ENCODE data around the gene PLD5.
"Not testable (repeated sequence)": the region's sequence is repeated elsewhere in the genome, so short reads cannot be mapped to it uniquely, and the experiment has no call there.

The PLD5 gene

DNA sequence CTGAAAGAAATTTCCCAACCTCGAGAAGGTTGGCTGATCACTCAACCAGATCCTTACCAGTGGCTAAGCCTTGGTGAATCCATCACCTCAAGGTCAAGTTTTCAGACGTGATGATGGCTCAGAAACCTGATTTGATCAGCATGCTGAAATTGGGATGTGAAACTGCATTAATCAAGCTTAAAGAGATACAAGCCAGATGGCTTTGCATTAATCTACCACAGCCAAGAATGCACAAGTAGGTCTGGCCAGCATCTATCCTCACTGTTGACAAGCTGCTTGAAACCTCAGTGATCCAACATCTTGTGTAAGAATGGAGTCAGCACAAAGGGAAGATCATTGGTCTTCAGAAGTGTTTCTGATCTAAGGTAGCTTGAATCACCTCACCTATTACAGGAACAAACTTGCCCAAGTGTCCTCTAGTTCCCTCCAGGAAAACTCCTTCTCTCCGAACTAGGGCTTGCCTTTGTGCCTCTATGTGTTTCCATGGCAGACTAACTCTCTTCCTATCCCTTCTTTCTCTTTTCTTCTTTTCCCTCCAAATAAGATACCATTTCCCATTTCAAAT, 210.3 kb downstream of the PLD5 start:
- H3K9ac ChIP-seq (ENCODE audit: low read length in 5 of 5); H3K4me3 ChIP-seq (ENCODE audit: low read depth in 1 of 5, low read length in 5 of 5); H3K27ac ChIP-seq (ENCODE audit: low read depth, low read length); H3K9me3 ChIP-seq (ENCODE audit: control insufficient read depth in 5 of 5, low read length in 5 of 5); H3K4me1 ChIP-seq (ENCODE audit: control insufficient read depth in 5 of 5, insufficient read depth in 5 of 5, low read length in 5 of 5); H3K36me3 ChIP-seq (ENCODE audit: control insufficient read depth in 5 of 5, insufficient read depth in 5 of 5, low read length in 5 of 5); H3K27me3 ChIP-seq (ENCODE audit: control insufficient read depth in 5 of 5, insufficient read depth in 4 of 5, low read length in 5 of 5): not testable (repeated sequence)

DNA sequence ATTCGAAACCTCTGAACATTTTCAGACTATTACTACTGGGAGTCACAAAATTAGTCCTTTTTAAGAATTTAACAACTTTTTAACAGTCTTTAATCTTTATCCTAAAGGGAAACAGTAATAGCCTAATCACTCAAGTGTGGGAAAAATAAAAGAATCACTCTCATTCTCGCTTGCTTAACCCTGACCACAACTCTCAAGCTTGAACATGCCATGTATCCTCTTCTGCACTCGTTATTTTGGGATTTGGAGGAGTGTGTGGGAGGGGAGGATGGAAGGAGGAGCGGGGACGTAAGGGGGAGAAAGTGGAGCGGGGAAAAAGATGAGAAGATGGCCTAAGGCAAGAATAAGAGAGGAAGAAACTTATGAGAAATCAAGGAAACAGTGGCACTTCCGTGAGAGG, 215.8 kb downstream of the PLD5 start:
- not testable (repeated sequence) for H3K36me3 ChIP-seq (ENCODE audit: control insufficient read depth in 5 of 5, insufficient read depth in 5 of 5, low read length in 5 of 5); H3K27ac ChIP-seq (ENCODE audit: low read depth, low read length); H3K4me3 ChIP-seq (ENCODE audit: low read depth in 1 of 5, low read length in 5 of 5); H3K4me1 ChIP-seq (ENCODE audit: control insufficient read depth in 5 of 5, insufficient read depth in 5 of 5, low read length in 5 of 5); H3K27me3 ChIP-seq (ENCODE audit: control insufficient read depth in 5 of 5, insufficient read depth in 4 of 5, low read length in 5 of 5); H3K9ac ChIP-seq (ENCODE audit: low read length in 5 of 5); H3K9me3 ChIP-seq (ENCODE audit: control insufficient read depth in 5 of 5, low read length in 5 of 5)

DNA sequence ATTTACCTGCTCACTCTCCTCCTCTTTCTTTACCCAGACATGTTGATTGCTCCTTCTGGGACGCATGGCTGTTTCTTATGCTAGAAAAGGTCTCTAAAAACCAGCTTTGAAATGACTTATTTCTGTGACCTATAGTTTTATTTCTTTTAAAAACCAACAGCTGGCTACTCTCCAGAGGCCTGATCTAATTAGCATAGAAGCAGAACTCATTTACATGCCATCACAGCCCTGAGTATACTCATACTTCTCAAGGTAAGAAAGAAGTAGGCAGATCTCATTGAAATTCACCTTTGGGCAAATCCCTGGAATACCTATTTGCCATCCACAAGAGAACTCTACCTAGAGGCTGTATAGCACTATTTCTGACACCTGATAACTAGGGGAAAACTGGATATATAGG, 230.7 kb downstream of the PLD5 start:
- H3K27ac ChIP-seq (ENCODE audit: low read depth, low read length); H3K9ac ChIP-seq (ENCODE audit: low read length in 5 of 5); H3K36me3 ChIP-seq (ENCODE audit: control insufficient read depth in 5 of 5, insufficient read depth in 5 of 5, low read length in 5 of 5); H3K4me1 ChIP-seq (ENCODE audit: control insufficient read depth in 5 of 5, insufficient read depth in 5 of 5, low read length in 5 of 5); H3K4me3 ChIP-seq (ENCODE audit: low read depth in 1 of 5, low read length in 5 of 5); H3K9me3 ChIP-seq (ENCODE audit: control insufficient read depth in 5 of 5, low read length in 5 of 5); H3K27me3 ChIP-seq (ENCODE audit: control insufficient read depth in 5 of 5, insufficient read depth in 4 of 5, low read length in 5 of 5): not testable (repeated sequence)

DNA sequence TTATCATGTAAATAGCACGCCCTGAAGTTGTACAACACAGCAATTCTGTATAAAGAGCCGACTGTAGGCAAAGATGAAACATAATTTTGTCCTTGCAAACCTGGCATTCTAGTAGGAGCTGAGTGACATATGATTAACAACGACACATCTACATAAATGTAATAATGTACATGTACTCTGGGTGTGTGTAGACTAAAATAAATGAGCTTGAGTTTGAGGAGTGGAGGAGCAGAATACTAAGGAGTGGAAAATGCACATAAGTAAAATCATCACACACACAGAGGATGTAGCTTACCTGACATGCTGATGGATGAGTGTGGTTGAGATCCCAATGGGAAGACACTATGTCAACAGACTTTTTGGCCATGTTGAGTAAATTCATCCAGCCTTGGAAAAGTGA, 236.4 kb downstream of the PLD5 start:
- not testable (repeated sequence) for H3K36me3 ChIP-seq (ENCODE audit: control insufficient read depth in 5 of 5, insufficient read depth in 5 of 5, low read length in 5 of 5); H3K9me3 ChIP-seq (ENCODE audit: control insufficient read depth in 5 of 5, low read length in 5 of 5)

DNA sequence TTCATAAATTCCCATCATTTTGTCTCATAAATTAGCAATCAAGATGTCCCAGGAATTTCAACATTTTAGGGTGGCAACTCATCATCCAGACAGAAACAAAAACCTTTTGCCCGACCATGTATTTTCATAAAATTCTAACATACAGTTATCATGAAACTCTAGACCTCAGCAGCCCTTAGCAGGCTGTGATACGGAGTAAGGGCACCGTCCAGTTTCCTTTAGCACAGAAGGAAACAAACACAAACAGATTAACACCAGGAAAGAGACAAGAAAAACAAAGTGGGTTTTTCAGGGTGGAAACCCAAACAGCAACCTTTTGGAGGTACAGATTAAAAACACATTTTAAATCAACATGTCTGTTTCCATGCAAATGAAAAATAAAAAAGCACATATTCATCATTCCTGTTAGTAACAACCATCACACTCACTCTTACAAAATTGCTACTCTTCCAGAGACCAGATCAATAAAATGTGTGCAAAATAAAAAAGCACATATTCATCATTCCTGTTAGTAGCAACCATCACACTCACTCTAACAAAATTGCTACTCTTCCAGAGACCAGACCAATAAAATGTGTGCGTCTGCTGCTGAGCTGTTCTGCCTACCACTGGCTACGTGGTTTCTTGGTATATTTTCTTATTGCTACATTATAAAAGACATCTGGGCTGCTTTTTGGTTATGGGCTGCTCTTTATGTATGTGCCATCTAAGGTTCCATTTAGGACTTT, 241.6 kb downstream of the PLD5 start:
- H3K4me3 ChIP-seq (ENCODE audit: low read depth in 1 of 5, low read length in 5 of 5); H3K9ac ChIP-seq (ENCODE audit: low read length in 5 of 5); H3K27ac ChIP-seq (ENCODE audit: low read depth, low read length); H3K27me3 ChIP-seq (ENCODE audit: control insufficient read depth in 5 of 5, insufficient read depth in 4 of 5, low read length in 5 of 5); H3K9me3 ChIP-seq (ENCODE audit: control insufficient read depth in 5 of 5, low read length in 5 of 5); H3K36me3 ChIP-seq (ENCODE audit: control insufficient read depth in 5 of 5, insufficient read depth in 5 of 5, low read length in 5 of 5); H3K4me1 ChIP-seq (ENCODE audit: control insufficient read depth in 5 of 5, insufficient read depth in 5 of 5, low read length in 5 of 5): not testable (repeated sequence)

More for the DNA sequence above, 236.4 kb downstream of the PLD5 start:
- H3K27ac ChIP-seq (ENCODE audit: low read depth, low read length); H3K27me3 ChIP-seq (ENCODE audit: control insufficient read depth in 5 of 5, insufficient read depth in 4 of 5, low read length in 5 of 5); H3K4me3 ChIP-seq (ENCODE audit: low read depth in 1 of 5, low read length in 5 of 5); H3K4me1 ChIP-seq (ENCODE audit: control insufficient read depth in 5 of 5, insufficient read depth in 5 of 5, low read length in 5 of 5); H3K9ac ChIP-seq (ENCODE audit: low read length in 5 of 5): not testable (repeated sequence)

DNA sequence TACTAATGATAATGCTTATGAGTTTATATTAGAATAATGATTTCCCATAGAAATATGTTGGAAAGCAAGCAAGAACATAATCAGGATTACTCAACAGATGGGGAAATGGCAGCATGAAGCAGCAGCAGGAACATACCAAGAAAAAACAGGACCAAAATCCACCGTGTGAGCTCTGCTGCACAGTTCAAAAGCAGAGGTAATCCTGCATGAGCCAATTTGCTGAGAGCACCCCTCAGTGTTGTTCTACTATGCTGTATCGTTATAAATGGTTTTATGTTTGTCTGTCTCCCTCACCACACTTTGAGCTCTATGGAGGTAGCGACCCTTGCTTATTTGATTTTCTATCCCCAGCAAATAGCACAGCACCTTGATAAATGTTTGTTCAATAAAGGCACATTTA, 246.1 kb downstream of the PLD5 start:
- not testable (repeated sequence) for H3K4me1 ChIP-seq (ENCODE audit: control insufficient read depth in 5 of 5, insufficient read depth in 5 of 5, low read length in 5 of 5); H3K36me3 ChIP-seq (ENCODE audit: control insufficient read depth in 5 of 5, insufficient read depth in 5 of 5, low read length in 5 of 5); H3K9ac ChIP-seq (ENCODE audit: low read length in 5 of 5); H3K4me3 ChIP-seq (ENCODE audit: low read depth in 1 of 5, low read length in 5 of 5); H3K9me3 ChIP-seq (ENCODE audit: control insufficient read depth in 5 of 5, low read length in 5 of 5); H3K27ac ChIP-seq (ENCODE audit: low read depth, low read length); H3K27me3 ChIP-seq (ENCODE audit: control insufficient read depth in 5 of 5, insufficient read depth in 4 of 5, low read length in 5 of 5)

DNA sequence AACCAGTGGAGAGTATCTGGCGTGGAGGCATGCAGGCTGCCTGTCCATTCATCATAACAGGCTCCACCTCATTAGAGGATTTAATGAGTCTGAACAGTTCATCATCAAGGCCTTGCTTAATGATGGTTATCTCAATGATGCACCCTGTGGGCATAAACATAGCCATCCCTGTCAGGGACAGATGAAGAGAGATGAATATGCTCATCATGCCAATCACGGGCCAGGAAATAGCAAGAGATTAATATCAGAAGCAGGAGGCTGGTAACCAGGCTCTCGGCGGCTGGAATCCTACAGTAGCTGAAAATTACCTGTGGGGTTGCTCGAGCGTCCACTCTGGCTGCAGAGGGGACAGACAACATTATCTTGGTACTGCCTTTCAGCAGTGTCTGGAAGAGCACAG, 247.7 kb downstream of the PLD5 start:
- not testable (repeated sequence) for H3K36me3 ChIP-seq (ENCODE audit: control insufficient read depth in 5 of 5, insufficient read depth in 5 of 5, low read length in 5 of 5); H3K27me3 ChIP-seq (ENCODE audit: control insufficient read depth in 5 of 5, insufficient read depth in 4 of 5, low read length in 5 of 5); H3K9me3 ChIP-seq (ENCODE audit: control insufficient read depth in 5 of 5, low read length in 5 of 5)

DNA sequence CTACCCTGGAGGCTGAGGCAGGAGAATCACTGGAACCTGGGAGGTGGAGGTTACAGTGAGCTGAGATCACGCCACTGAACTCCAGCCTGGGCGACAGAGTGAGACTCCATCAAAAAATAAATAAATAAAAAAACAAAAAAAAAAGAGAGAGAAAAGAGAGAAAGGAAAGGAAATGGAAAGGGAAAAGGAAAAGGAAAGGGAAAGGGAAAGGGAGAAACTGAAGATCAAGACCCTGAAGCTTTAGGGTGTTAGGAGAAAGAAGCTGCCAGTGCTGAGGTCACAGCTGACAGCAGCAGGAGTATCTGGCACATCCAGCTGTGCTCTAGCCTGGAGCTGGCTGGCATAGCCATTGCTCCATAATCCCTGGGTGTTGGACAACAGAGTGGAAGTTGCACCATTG, 257.5 kb downstream of the PLD5 start:
- not testable (repeated sequence) for H3K9me3 ChIP-seq (ENCODE audit: control insufficient read depth in 5 of 5, low read length in 5 of 5); H3K9ac ChIP-seq (ENCODE audit: low read length in 5 of 5)

More for the DNA sequence above, 247.7 kb downstream of the PLD5 start:
- H3K4me1 ChIP-seq (ENCODE audit: control insufficient read depth in 5 of 5, insufficient read depth in 5 of 5, low read length in 5 of 5); H3K9ac ChIP-seq (ENCODE audit: low read length in 5 of 5); H3K27ac ChIP-seq (ENCODE audit: low read depth, low read length); H3K4me3 ChIP-seq (ENCODE audit: low read depth in 1 of 5, low read length in 5 of 5): not testable (repeated sequence)

DNA sequence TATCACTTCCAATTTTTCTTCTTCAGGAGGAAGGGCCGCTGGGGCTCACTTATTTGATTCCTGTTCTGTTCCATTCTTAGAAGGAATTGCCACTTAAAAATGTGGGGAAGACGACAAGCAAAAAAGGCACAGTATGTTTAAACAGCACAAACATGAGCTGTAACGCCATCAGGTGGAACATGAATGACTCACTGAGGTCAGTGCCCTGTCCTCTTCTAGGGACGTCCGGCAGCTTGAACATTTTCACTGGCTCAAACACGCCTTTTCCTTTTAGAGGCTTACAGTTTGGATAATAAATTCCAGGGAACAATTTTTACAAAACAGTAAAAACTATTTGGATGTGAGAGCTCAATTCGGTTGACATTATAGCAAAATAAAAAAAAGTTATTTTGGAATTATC, 260.1 kb downstream of the PLD5 start:
- H3K9me3 ChIP-seq (ENCODE audit: control insufficient read depth in 5 of 5, low read length in 5 of 5); H3K9ac ChIP-seq (ENCODE audit: low read length in 5 of 5); H3K4me3 ChIP-seq (ENCODE audit: low read depth in 1 of 5, low read length in 5 of 5); H3K27ac ChIP-seq (ENCODE audit: low read depth, low read length); H3K27me3 ChIP-seq (ENCODE audit: control insufficient read depth in 5 of 5, insufficient read depth in 4 of 5, low read length in 5 of 5); H3K36me3 ChIP-seq (ENCODE audit: control insufficient read depth in 5 of 5, insufficient read depth in 5 of 5, low read length in 5 of 5); H3K4me1 ChIP-seq (ENCODE audit: control insufficient read depth in 5 of 5, insufficient read depth in 5 of 5, low read length in 5 of 5): not testable (repeated sequence)

More for the DNA sequence above, 257.5 kb downstream of the PLD5 start:
- not testable (repeated sequence) for H3K4me3 ChIP-seq (ENCODE audit: low read depth in 1 of 5, low read length in 5 of 5); H3K27ac ChIP-seq (ENCODE audit: low read depth, low read length); H3K27me3 ChIP-seq (ENCODE audit: control insufficient read depth in 5 of 5, insufficient read depth in 4 of 5, low read length in 5 of 5); H3K36me3 ChIP-seq (ENCODE audit: control insufficient read depth in 5 of 5, insufficient read depth in 5 of 5, low read length in 5 of 5); H3K4me1 ChIP-seq (ENCODE audit: control insufficient read depth in 5 of 5, insufficient read depth in 5 of 5, low read length in 5 of 5)

DNA sequence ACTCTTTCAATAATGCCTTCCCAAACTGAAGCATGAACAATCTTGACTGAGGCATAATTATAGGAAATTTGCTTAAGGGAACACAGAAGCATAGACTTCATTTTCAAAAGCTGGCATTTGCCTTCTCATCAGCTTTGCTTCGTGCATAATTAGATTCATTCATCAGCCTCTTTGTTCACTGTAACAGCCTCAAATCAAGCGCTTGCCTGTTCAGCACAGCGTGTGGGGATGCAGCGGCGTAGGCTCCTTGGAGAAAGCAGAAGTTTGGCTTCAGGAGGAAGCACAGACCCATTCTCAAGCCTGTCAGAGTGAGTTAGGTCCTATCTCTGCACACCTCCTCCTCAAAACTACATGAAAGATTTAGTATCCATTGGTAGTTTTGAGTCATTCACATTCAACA, 279.2 kb downstream of the PLD5 start:
- Histone ChIP-seq H3K9me3 (ENCODE audit: control insufficient read depth in 5 of 5, low read length in 5 of 5) (no peaks in the 10 kb centered on the region), H3K27ac (ENCODE audit: low read depth, low read length) (no peak overlapping the region), H3K27me3 (ENCODE audit: control insufficient read depth in 5 of 5, insufficient read depth in 4 of 5, low read length in 5 of 5) (no peaks in the 10 kb centered on the region), H3K9ac (ENCODE audit: low read length in 5 of 5) (no peak overlapping the region), H3K4me1 (ENCODE audit: control insufficient read depth in 5 of 5, insufficient read depth in 5 of 5, low read length in 5 of 5) (no peaks in the 10 kb centered on the region), H3K4me3 (ENCODE audit: low read depth in 1 of 5, low read length in 5 of 5) (no peak overlapping the region), H3K36me3 (ENCODE audit: control insufficient read depth in 5 of 5, insufficient read depth in 5 of 5, low read length in 5 of 5) (no peaks in the 10 kb centered on the region)

DNA sequence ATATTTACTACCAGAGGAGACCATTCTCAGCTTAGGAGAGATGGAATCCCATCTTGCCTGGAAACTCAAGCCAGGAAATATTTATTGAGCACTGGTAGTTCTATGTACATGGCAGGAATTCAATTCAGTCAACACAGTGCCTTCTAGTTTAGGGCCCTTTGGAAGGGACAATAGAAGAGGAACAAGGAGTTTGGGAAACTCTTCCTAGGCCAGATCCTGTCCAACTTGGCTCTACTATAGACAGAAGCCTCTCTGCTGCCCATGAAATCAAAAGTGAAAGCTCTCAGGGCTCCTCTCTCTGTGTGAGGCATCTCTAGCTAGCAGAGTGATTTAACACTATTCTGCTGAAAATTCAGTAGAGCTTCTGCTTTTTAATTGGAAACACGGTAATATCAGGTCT, 281.0 kb downstream of the PLD5 start:
- Histone ChIP-seq H3K27me3 (ENCODE audit: control insufficient read depth in 5 of 5, insufficient read depth in 4 of 5, low read length in 5 of 5) (no peaks in the 10 kb centered on the region), H3K9me3 (ENCODE audit: control insufficient read depth in 5 of 5, low read length in 5 of 5) (no peaks in the 10 kb centered on the region), H3K9ac (ENCODE audit: low read length in 5 of 5) (no peak overlapping the region), H3K27ac (ENCODE audit: low read depth, low read length) (no peak overlapping the region), H3K36me3 (ENCODE audit: control insufficient read depth in 5 of 5, insufficient read depth in 5 of 5, low read length in 5 of 5) (no peaks in the 10 kb centered on the region), H3K4me1 (ENCODE audit: control insufficient read depth in 5 of 5, insufficient read depth in 5 of 5, low read length in 5 of 5) (no peaks in the 10 kb centered on the region), H3K4me3 (ENCODE audit: low read depth in 1 of 5, low read length in 5 of 5) (no peak overlapping the region)
